DOHH2 (cell line): ENCODE measurements around the gene F13A1.

Source experiments
- CTCF ChIP-seq: fragments of 200-600 bp; sonication (generic); IDR thresholded peaks from one replicate; pipeline ENCODE4 v1.5.1; 2014; ENCODE audit warnings: antibody characterized with exemption, mild to moderate bottlenecking, low read depth, low read length; ENCODE audit not compliant: poor library complexity, severe bottlenecking
- EZH2phosphoT487 ChIP-seq: fragments of 200-600 bp; sonication (generic); IDR thresholded peaks from 2 replicates; pipeline ENCODE4 v1.6.1; 2017; ENCODE audit warnings: borderline replicate concordance, mild to moderate bottlenecking, antibody characterized with exemption, low read length, moderate library complexity, mixed read lengths

GRCh38 chr6:6196762-6197161 lies 123.7 kb downstream of the F13A1 start:
- TF ChIP-seq CTCF (no peak), EZH2phosphoT487 (no peak)
